Right lobe of liver (tissue), 6 donors: ENCODE measurements around the gene POLR2L. TPM values are rescaled to one million over a fixed set of nuclear protein-coding genes. Genes with fewer than 3 reads are reported as not detected.

Experiments
- ATAC-seq, 4 donors: fragments of 200-7000 bp; cut with Tn5 transposase; one replicate each; pipeline ENCODE4 v1.9.1; 2020; ENCODE audit warnings: mild to moderate bottlenecking in 4 of 4, moderate library complexity in 4 of 4
- DNase-seq, 3 donors: peaks; one replicate each; pipeline ENCODE4 v3.0.0-alpha.2; 2020
- H3K27ac ChIP-seq, 3 donors: fragments of 200-600 bp; one replicate each; pipeline ENCODE4 v1.8.0; 2022
- H3K27me3 ChIP-seq, 2 donors: fragments of 200-600 bp; one replicate each; pipeline ENCODE4 v1.8.0; 2022
- H3K36me3 ChIP-seq, 4 donors: fragments of 200-600 bp; sonication (generic) in 1 of 4; one replicate each; pipeline versions ENCODE4 v1.5.1 to v1.8.0; 2017 to 2022; ENCODE audit warnings: control low read depth in 1 of 4
- H3K4me1 ChIP-seq, 4 donors: fragments of 200-600 bp; sonication (generic) in 1 of 4; one replicate each; pipeline versions ENCODE4 v1.5.1 to v1.8.0; 2017 to 2022; ENCODE audit warnings: control low read depth in 1 of 4
- H3K4me3 ChIP-seq, 3 donors: fragments of 200-600 bp; one replicate each; pipeline ENCODE4 v1.8.0; 2022
- H3K9me3 ChIP-seq, 4 donors: fragments of 200-600 bp; sonication (generic) in 1 of 4; one replicate each; pipeline versions ENCODE4 v1.5.1 to v1.8.0; 2017 to 2022; ENCODE audit warnings: control low read depth in 1 of 4
- CTCF ChIP-seq, 4 donors: fragments of 200-600 bp in 3 of 4; fragments of 450-650 bp in 1 of 4; IDR thresholded peaks; one replicate each; pipeline versions ENCODE4 v1.5.1 to v1.8.0; 2016 to 2022; ENCODE audit warnings: antibody characterized with exemption in 4 of 4, mild to moderate bottlenecking in 2 of 4
- POLR2A ChIP-seq: fragments of 450-650 bp; IDR thresholded peaks from one replicate; pipeline ENCODE4 v1.6.1; 2017; ENCODE audit warnings: antibody characterized with exemption, mild to moderate bottlenecking
- WGBS: methylation state at CpG from one replicate; pipeline ENCODE4 v1.1.6; 2018; ENCODE audit warnings: low coverage, low lambda C conversion rate; ENCODE audit not compliant: insufficient coverage; ENCODE audit errors: missing lambda C conversion rate; 5-methylcytosine and 5-hydroxymethylcytosine counted together
- intact Hi-C, 2 donors: fragments of 100-400 bp; cut with DNase I; formaldehyde crosslinking; loops; one replicate each; pipeline versions ENCODE4 v1.11.2 to v1.14.1; 2022
- total RNA-seq, 6 experiments: library from RNA; depleted of rRNA in 2 of 6; stranded (reverse); fragments of >200 nt in 2 of 6; fragmentation: NEBNext Ultra II Directional in 3 of 6; extraction: Animal tissue kit (Norgen Biotek cat#: 25700) in 3 of 6; gene quantifications; one replicate each; pipeline versions ENCODE4 v1.1.0 to v1.2.4, GENCODE V29; 2016 to 2023
- donor health status: DM: no; HTN: yes; CAD: no.
- donor health status: DM: no; HTN: no; CAD: no.
- donor health status: DM: no; HTN: no; CAD: no.
- donor health status: DM: no; HTN: yes; CAD: no.
- donor health status: DM: no; HTN: yes; CAD: no.

POLR2L gene
- total RNA-seq, 6 experiments from 2014 or later, result 34.5 to 88.1 (median 72.9) TPM

DNA sequence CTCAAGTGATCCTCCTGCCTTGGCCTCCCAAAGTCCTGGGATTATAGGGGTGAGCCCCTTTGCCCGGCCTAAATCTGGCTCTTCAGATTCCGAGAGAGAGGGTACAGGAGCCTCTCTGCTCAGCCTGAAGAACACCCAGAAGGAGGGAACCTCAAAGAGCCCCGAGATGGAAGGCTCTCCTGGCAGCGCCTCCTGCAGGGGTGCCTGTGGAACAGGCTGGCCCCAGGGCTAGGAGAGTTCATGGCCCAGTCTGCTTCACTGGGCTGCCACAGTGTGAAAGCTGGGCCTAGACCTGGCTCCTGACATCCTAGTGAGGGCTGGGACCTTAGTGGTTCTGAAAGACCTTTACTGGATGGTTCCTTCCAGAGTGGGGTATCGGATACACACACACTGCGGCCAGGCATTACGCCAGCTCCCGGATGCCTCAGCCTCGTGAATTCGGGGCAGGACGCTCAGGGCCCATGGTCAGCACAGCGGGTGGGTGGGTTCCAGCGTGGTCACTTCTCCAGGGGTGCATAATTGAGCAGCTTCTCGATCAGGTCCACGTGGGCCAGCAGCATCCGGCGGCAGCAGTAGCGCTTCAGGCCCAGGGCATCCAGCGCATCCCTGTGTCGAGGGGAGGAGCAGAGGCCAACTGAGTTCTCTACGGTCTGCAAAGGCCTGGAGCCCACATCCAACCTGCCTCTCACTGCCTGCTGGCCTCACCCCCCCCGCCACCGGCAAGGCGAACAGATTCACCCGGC, 2.3 kb downstream of the POLR2L start:
- Histone ChIP-seq H3K4me1 (peaks cover 0 to 28% (median 6%) of the 10 kb centered on the region in 4 donors), H3K4me3 (no peak overlapping the region), H3K9me3 (no peaks in the 10 kb centered on the region), H3K27ac (no peak overlapping the region), H3K27me3 (no peaks in the 10 kb centered on the region), H3K36me3 (peaks cover 0 to 33% (median 21%) of the 10 kb centered on the region in 4 donors)
- ATAC-seq (no peak), DNase-seq (no peak)
- no peak for TF ChIP-seq CTCF (IDR thresholded peaks at IDR 0.05)
- TF ChIP-seq POLR2A, result no peak
- WGBS, result 49% methylated on average over 4 of the region's 25 CpGs
- intact Hi-C loops, result no loop called here

GRCh38 chr11:839280-839623, 3.1 kb downstream of the POLR2L start:
- no peak for ATAC-seq
- intact Hi-C loops, result no loop called here
- no peak overlapping the region for H3K4me3 ChIP-seq
- peaks cover 0 to 33% (median 21%) of the 10 kb centered on the region in 4 donors for H3K36me3 ChIP-seq
- no peak overlapping the region for H3K27ac ChIP-seq
- no peaks in the 10 kb centered on the region for H3K27me3 ChIP-seq
- DNase-seq, result no peak
- H3K9me3 ChIP-seq, result no peaks in the 10 kb centered on the region
- WGBS, result no CpG with 5 or more reads among the region's 5 CpGs
- TF ChIP-seq CTCF (IDR thresholded peaks at IDR 0.05) (no peak), POLR2A (no peak)
- peaks cover 0 to 34% (median 9%) of the 10 kb centered on the region in 4 donors for H3K4me1 ChIP-seq

DNA sequence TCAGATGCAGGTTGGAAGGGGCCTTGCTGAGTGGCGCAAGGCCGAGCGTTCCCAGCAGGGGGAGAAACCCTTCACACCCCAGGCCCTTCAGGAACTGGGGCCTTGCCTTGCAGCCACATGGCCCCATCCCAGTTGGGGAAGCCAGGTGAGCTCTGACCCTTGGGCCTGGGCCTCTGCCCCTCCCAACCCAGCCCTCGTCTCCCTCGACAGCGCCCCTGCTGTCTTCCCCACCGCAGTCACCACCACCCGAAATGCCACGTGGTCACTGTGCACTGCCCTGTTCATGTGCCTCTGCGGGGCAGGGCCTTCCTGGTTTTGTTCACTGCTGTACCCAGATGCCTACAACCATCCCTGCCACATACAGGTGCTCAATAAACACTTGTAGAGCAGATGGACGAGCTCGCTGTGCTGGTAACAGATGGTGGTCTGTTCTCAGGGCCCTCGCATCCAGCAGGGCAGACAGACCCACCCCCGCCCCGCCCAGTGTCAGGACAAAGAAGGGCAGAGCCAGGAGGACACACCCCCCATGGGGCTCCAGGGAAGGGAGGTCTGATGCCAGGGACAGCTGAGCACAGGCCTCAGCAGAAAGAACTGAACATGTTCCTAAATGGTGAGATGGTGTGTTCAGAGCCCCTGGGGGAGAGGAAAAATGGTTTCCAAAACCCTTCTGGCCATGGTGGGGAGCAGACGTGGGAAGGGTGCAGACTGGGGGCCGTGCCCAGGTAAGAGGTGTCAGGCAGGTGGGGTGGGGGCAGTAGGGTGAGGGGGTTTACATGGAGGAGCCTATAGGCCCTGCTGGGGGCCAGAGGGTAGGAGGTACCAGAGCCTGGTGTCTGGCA, 3.7 kb downstream of the POLR2L start:
- ATAC-seq, result no peak
- TF ChIP-seq CTCF (IDR thresholded peaks at IDR 0.05), result no peak
- TF ChIP-seq POLR2A, result no peak
- WGBS, result 59% methylated on average over 9 of the region's 17 CpGs
- no peaks in the 10 kb centered on the region for H3K9me3 ChIP-seq
- no peaks in the 10 kb centered on the region for H3K27me3 ChIP-seq
- H3K27ac ChIP-seq, result no peak overlapping the region
- H3K4me3 ChIP-seq, result no peak overlapping the region
- no peak for DNase-seq
- peaks cover 0 to 34% (median 12%) of the 10 kb centered on the region in 4 donors for H3K4me1 ChIP-seq
- intact Hi-C loops, result no loop called here
- peaks cover 0 to 33% (median 21%) of the 10 kb centered on the region in 4 donors for H3K36me3 ChIP-seq

DNA sequence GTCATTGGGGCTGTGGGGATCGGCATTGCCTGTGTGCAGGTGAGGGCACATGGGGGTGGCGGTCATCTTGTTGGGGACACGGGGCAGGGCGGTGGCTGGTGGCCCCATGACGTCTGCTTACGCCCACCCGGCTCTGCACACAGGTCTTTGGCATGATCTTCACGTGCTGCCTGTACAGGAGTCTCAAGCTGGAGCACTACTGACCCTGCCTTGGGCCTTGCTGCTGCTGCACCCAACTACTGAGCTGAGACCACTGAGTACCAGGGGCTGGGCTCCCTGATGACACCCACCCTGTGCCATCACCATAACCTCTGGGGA, 4.4 kb downstream of the POLR2L start:
- no peak overlapping the region for H3K27ac ChIP-seq
- no CpG with 5 or more reads among the region's 8 CpGs for WGBS

More for the DNA sequence above, 4.4 kb downstream of the POLR2L start:
- peaks cover 0 to 33% (median 21%) of the 10 kb centered on the region in 4 donors for H3K36me3 ChIP-seq
- TF ChIP-seq CTCF (IDR thresholded peaks at IDR 0.05) (no peak), POLR2A (no peak)
- H3K4me1 ChIP-seq, result peaks cover 0 to 32% (median 12%) of the 10 kb centered on the region in 4 donors
- ATAC-seq (no peak), DNase-seq (no peak)
- no peaks in the 10 kb centered on the region for H3K9me3 ChIP-seq
- intact Hi-C loops, result no loop called here
- no peaks in the 10 kb centered on the region for H3K27me3 ChIP-seq
- H3K4me3 ChIP-seq, result no peak overlapping the region
